Measurements from ENCODE around the gene PLCL1.

DNA sequence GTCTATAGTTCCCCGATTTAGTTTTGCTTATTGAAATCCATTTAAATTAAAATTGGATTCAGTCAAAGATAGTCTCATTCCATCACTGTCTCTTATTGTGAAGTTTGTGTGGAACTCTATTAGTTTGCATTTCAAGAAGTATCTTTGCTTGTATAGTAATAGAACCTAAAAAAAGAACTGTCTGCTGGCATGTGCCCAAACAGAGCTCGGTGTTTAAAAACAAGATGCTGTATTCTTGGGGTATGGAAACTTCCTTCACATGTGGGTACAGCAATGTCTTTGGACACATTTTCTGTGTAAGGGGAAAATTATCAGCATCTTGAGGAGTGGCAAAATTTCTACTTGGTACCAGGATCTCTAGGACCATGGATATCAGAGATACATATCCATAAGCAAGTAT is 292.6 kb downstream of the PLCL1 start:
- TF ChIP-seq POLR2AphosphoS5 (IDR thresholded peaks at IDR 0.05; ENCODE audit: low read depth, low read length) (no peak), TAF1 (IDR thresholded peaks at IDR 0.05; ENCODE audit: borderline replicate concordance, insufficient read depth, low read length) (no peak)

Data from PFSK-1 (cell line).